ENCODE data around the gene DHFR. TPM values are rescaled to one million over a fixed set of nuclear protein-coding genes. Genes with fewer than 3 reads are reported as not detected.

DHFR gene
- total RNA-seq, 1 experiment from 2014 or later, result 72.2 TPM

DNA sequence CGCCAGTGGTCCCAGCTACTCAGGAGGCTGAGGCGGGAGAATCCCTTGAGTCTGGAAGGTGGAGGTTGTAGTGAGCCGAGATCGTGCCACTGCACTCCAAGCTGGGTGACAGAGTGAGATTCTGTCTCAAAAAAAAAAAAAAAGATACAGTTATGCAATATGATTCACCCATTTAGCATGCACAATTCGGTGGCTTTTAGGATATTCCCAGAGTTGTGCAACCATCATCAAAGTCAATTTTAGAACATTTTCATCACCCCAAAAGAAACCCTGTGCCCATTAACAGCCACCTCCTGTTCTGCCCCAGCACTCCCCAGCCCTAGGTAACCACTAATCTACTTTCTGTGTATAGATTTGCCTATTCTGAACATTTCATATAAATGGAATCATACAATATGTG, 4.3 kb upstream of the DHFR start:
- no peaks in the 10 kb centered on the region; the same call in 1 of the 2 replicates for H3K79me2 ChIP-seq (ENCODE audit: insufficient read depth, low read length)
- H3K23me2 ChIP-seq (ENCODE audit: insufficient read length, low read depth, low read length, poor library complexity, severe bottlenecking), result peaks cover 4% of the 10 kb centered on the region
- H3K9me3 Mint-ChIP-seq, result no peaks in the 10 kb centered on the region
- no peak overlapping the region for H3K23ac ChIP-seq (ENCODE audit: insufficient read length, low read depth, low read length)
- no peak overlapping the region for H2BK15ac ChIP-seq (ENCODE audit: low read depth, low read length)
- no peak overlapping the region for H4K5ac ChIP-seq (ENCODE audit: insufficient read length, low read depth, low read length)
- no peak overlapping the region for H3K14ac ChIP-seq (ENCODE audit: insufficient read depth, low read length)
- no peak overlapping the region for H3K18ac ChIP-seq (ENCODE audit: insufficient read length, low read depth, low read length)
- H3K4ac ChIP-seq (ENCODE audit: low read depth, low read length), result no peak overlapping the region
- no peaks in the 10 kb centered on the region for H4K20me1 ChIP-seq (ENCODE audit: control insufficient read depth, insufficient read depth, insufficient read length)
- no peak overlapping the region for H2AFZ ChIP-seq (ENCODE audit: low read length)
- no peak overlapping the region for H3K4me3 Mint-ChIP-seq
- H2BK120ac ChIP-seq (ENCODE audit: low read depth, low read length, poor library complexity, severe bottlenecking), result no peak overlapping the region
- TF ChIP-seq, protein P1, sequence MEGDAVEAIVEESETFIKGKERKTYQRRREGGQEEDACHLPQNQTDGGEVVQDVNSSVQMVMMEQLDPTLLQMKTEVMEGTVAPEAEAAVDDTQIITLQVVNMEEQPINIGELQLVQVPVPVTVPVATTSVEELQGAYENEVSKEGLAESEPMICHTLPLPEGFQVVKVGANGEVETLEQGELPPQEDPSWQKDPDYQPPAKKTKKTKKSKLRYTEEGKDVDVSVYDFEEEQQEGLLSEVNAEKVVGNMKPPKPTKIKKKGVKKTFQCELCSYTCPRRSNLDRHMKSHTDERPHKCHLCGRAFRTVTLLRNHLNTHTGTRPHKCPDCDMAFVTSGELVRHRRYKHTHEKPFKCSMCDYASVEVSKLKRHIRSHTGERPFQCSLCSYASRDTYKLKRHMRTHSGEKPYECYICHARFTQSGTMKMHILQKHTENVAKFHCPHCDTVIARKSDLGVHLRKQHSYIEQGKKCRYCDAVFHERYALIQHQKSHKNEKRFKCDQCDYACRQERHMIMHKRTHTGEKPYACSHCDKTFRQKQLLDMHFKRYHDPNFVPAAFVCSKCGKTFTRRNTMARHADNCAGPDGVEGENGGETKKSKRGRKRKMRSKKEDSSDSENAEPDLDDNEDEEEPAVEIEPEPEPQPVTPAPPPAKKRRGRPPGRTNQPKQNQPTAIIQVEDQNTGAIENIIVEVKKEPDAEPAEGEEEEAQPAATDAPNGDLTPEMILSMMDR (conservative IDR thresholded peaks at IDR 0.05), result no peak
- H3K79me1 ChIP-seq (ENCODE audit: insufficient read depth, low read depth, low read length, poor library complexity, severe bottlenecking), result no peaks in the 10 kb centered on the region
- H4K91ac ChIP-seq (ENCODE audit: insufficient read length, low read depth, low read length), result no peak overlapping the region
- H3K9me3 ChIP-seq (ENCODE audit: control insufficient read depth, low read depth, low read length), result no peaks in the 10 kb centered on the region
- H2BK12ac ChIP-seq (ENCODE audit: insufficient read length, low read depth, low read length), result no peak overlapping the region
- H2AK5ac ChIP-seq (ENCODE audit: insufficient read length, low read length), result no peak overlapping the region
- no peak overlapping the region for H3K27ac Mint-ChIP-seq
- no peak overlapping the region for H2BK5ac ChIP-seq (ENCODE audit: insufficient read length, low read length)
- H3K9ac ChIP-seq (ENCODE audit: extremely low read depth, insufficient read length, low read length), result no peak overlapping the region
- no peak for DNase-seq
- no peaks in the 10 kb centered on the region for H3K27me3 ChIP-seq (ENCODE audit: insufficient read depth, low read length)
- no peaks in the 10 kb centered on the region; the same call in 1 of the 2 replicates for H3K27me3 Mint-ChIP-seq (ENCODE audit: low read depth)
- H3T11ph ChIP-seq (ENCODE audit: low read length), result no peak overlapping the region
- no peak overlapping the region for H2BK20ac ChIP-seq (ENCODE audit: low read depth, low read length, poor library complexity, severe bottlenecking)
- peaks cover 40 to 62% (median 60%) of the 10 kb centered on the region in 3 experiments; a peak in 6 of 7 replicates for H3K36me3 Mint-ChIP-seq (ENCODE audit: insufficient read depth in 1 of 3, low read depth in 3 of 3)
- no peak overlapping the region for H4K8ac ChIP-seq (replicated peaks; ENCODE audit: insufficient read length, low read depth, low read length)
- H3K27ac ChIP-seq (ENCODE audit: insufficient read length, low read depth, low read length), result no peak overlapping the region
- no CpG with 5 or more reads among the region's 5 CpGs for WGBS (ENCODE audit: extremely low coverage, insufficient read length, low lambda C conversion rate)
- peaks cover 12 to 14% of the 10 kb centered on the region in 2 experiments for H3K4me1 Mint-ChIP-seq
- no peak overlapping the region for H3K56ac ChIP-seq (ENCODE audit: insufficient read length, low read depth, low read length)
- H3K4me1 ChIP-seq (ENCODE audit: insufficient read depth, low read length), result 0 out of 2 replicates have a peak, but pooled peaks cover 2% of the 10 kb centered on the region
- no peak overlapping the region for H3K4me2 ChIP-seq (ENCODE audit: insufficient read depth, insufficient read length, low read length)
